ENCODE data around the gene OSTF1. TPM values are rescaled to one million over a fixed set of nuclear protein-coding genes. Genes with fewer than 3 reads are reported as not detected.
A peak's percentile ranks its signal among the peaks of the same experiment; 100 is the strongest.

The OSTF1 gene
- total RNA-seq, 1 donor from 2014 or later = 18.9 TPM

DNA sequence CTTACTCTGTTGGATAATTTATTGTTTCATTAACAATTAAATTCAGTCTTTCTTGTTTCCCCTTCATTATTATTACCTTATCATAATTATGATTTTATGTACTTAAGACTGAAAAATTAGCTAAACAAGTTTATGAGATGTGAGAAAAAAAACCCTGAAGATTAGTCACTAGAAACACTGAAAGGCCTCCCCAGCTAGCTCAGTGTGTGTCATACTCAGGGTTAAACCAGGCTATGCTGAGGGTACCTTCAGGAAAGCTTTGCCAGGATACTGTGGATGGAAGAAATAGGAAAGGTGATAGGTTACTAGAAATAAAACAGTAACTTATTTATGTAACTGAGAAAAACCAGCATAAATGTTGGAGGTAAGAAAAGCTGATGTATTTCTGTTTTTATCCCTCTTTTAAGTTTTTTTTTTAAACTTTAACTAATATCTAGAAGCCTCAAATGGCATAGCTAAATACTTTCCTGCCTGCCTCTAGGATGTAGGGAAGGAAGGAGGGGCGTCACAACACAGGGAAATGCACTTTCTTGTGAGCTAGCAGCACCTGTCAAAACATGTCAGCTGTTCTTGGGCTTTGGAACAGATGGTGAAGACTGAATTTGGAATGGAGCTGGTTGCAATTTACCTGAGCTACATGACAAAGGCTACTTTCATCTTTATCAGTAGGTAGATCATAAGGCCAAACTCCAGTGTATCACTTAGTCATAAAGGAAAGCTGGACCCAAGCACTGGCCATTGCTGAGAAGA, 24.6 kb upstream of the OSTF1 start:
- intact Hi-C loops (cut with micrococcal nuclease) = no loop called here
- Histone ChIP-seq H3K9me3 (replicated peaks) (peaks cover 6% of the 10 kb centered on the region), H3K4me1 (no peaks in the 10 kb centered on the region), H3K36me3 (peaks cover 35% of the 10 kb centered on the region), H3K27ac (replicated peaks) (peak overlapping the region; percentile 23), H3K4me3 (no peak overlapping the region), H3K27me3 (ENCODE audit: low read depth) (no peaks in the 10 kb centered on the region)
- TF ChIP-seq, protein P1, sequence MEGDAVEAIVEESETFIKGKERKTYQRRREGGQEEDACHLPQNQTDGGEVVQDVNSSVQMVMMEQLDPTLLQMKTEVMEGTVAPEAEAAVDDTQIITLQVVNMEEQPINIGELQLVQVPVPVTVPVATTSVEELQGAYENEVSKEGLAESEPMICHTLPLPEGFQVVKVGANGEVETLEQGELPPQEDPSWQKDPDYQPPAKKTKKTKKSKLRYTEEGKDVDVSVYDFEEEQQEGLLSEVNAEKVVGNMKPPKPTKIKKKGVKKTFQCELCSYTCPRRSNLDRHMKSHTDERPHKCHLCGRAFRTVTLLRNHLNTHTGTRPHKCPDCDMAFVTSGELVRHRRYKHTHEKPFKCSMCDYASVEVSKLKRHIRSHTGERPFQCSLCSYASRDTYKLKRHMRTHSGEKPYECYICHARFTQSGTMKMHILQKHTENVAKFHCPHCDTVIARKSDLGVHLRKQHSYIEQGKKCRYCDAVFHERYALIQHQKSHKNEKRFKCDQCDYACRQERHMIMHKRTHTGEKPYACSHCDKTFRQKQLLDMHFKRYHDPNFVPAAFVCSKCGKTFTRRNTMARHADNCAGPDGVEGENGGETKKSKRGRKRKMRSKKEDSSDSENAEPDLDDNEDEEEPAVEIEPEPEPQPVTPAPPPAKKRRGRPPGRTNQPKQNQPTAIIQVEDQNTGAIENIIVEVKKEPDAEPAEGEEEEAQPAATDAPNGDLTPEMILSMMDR (IDR thresholded peaks at IDR 0.05; ENCODE audit: borderline replicate concordance) = no peak
- DNase-seq = no peak

GRCh38 chr9:75064307-75065025, 23.8 kb upstream of the OSTF1 start:
- Histone ChIP-seq H3K36me3 (peaks cover 35% of the 10 kb centered on the region), H3K27me3 (ENCODE audit: low read depth) (no peaks in the 10 kb centered on the region), H3K4me1 (no peaks in the 10 kb centered on the region), H3K27ac (replicated peaks) (peak overlapping the region; percentile 23), H3K4me3 (no peak overlapping the region), H3K9me3 (replicated peaks) (no peaks in the 10 kb centered on the region)
- TF ChIP-seq, protein P1 (IDR thresholded peaks at IDR 0.05; ENCODE audit: borderline replicate concordance) = no peak
- no peak for DNase-seq
- intact Hi-C loops (cut with micrococcal nuclease) = no loop called here

- intact Hi-C loops (cut with micrococcal nuclease) = no loop called here
- Histone ChIP-seq H3K27ac (replicated peaks) (no peak overlapping the region), H3K27me3 (ENCODE audit: low read depth) (no peaks in the 10 kb centered on the region), H3K9me3 (replicated peaks) (no peaks in the 10 kb centered on the region), H3K4me1 (no peaks in the 10 kb centered on the region), H3K36me3 (peaks cover 37% of the 10 kb centered on the region), H3K4me3 (no peak overlapping the region)
- DNase-seq = no peak
- TF ChIP-seq, protein P1 (IDR thresholded peaks at IDR 0.05; ENCODE audit: borderline replicate concordance) = no peak
Measured at GRCh38 chr9:75065510-75065909, 22.8 kb upstream of the OSTF1 start.

GRCh38 chr9:75067894-75068293, 20.4 kb upstream of the OSTF1 start:
- H3K4me1 ChIP-seq = no peaks in the 10 kb centered on the region
- no peak overlapping the region for H3K4me3 ChIP-seq
- DNase-seq = no peak
- H3K36me3 ChIP-seq = peaks cover 40% of the 10 kb centered on the region
- no peaks in the 10 kb centered on the region for H3K27me3 ChIP-seq (ENCODE audit: low read depth)
- H3K27ac ChIP-seq (replicated peaks) = no peak overlapping the region
- no peaks in the 10 kb centered on the region for H3K9me3 ChIP-seq (replicated peaks)
- TF ChIP-seq, protein P1 (IDR thresholded peaks at IDR 0.05; ENCODE audit: borderline replicate concordance) = no peak
- intact Hi-C loops (cut with micrococcal nuclease) = no loop called here

- no peak overlapping the region for H3K27ac ChIP-seq (replicated peaks)
- no peaks in the 10 kb centered on the region for H3K9me3 ChIP-seq (replicated peaks)
- no peaks in the 10 kb centered on the region for H3K4me1 ChIP-seq
- TF ChIP-seq, protein P1 (IDR thresholded peaks at IDR 0.05; ENCODE audit: borderline replicate concordance) = no peak
- H3K4me3 ChIP-seq = no peak overlapping the region
- H3K36me3 ChIP-seq = peaks cover 40% of the 10 kb centered on the region
- DNase-seq = no peak
- no peaks in the 10 kb centered on the region for H3K27me3 ChIP-seq (ENCODE audit: low read depth)
- intact Hi-C loops (cut with micrococcal nuclease) = no loop called here
Measured at GRCh38 chr9:75069171-75069570, 19.1 kb upstream of the OSTF1 start.

All from left ventricle myocardium inferior (tissue), 1 donor.